Common myeloid progenitor, CD34-positive (primary cell): ENCODE results near the gene GEMIN8.

Experiments used
- CTCF ChIA-PET: fragments of 350-600 bp; sonication (Branson Sonifier 250); formaldehyde crosslinking; loops from one replicate; lab custom pipeline; 2021; ENCODE audit warnings: antibody characterized with exemption; lab: Charles Lee
- POLR2A ChIA-PET: fragments of 350-600 bp; sonication (Branson Sonifier 250); formaldehyde crosslinking; loops from one replicate; lab custom pipeline; 2021; ENCODE audit warnings: antibody characterized with exemption; lab: Charles Lee
- DNase-seq, 3 donors: peaks; one replicate each; pipeline versions ENCODE4 v3.0.0 to v3.0.0-alpha.2; 2013
- H3K27ac ChIP-seq, 2 experiments: 1 replicate in 1 of 2; 2 replicates in 1 of 2; pipeline ENCODE4 v1.7.0; 2013; ENCODE audit warnings: inconsistent platforms in 2 of 2, low read length in 2 of 2, mild to moderate bottlenecking in 2 of 2, low read depth in 1 of 2, moderate library complexity in 1 of 2; ENCODE audit not compliant: severe bottlenecking in 2 of 2, insufficient read depth in 1 of 2, poor library complexity in 1 of 2
- H3K27me3 ChIP-seq, 5 experiments: replicated peaks in 2 of 5; 1 replicate in 3 of 5; 2 replicates in 2 of 5; pipeline versions ENCODE4 v1.6.1 to v1.7.0; 2013; ENCODE audit warnings: low read length in 4 of 5, mild to moderate bottlenecking in 2 of 5, moderate library complexity in 2 of 5, inconsistent platforms in 1 of 5; ENCODE audit not compliant: insufficient read depth in 5 of 5, control insufficient read depth in 4 of 5
- H3K36me3 ChIP-seq, 4 experiments: 1 replicate in 2 of 4; 2 replicates in 2 of 4; pipeline versions ENCODE4 v1.6.1 to v1.7.0; 2013; ENCODE audit warnings: low read length in 3 of 4, control low read depth in 1 of 4, mild to moderate bottlenecking in 1 of 4; ENCODE audit not compliant: control insufficient read depth in 4 of 4, insufficient read depth in 4 of 4
- H3K4me1 ChIP-seq, 4 experiments: 1 replicate in 3 of 4; 2 replicates in 1 of 4; pipeline versions ENCODE4 v1.6.1 to v1.7.1; 2013; ENCODE audit warnings: low read length in 3 of 4, mild to moderate bottlenecking in 3 of 4, control low read depth in 1 of 4, inconsistent platforms in 1 of 4, moderate library complexity in 1 of 4; ENCODE audit not compliant: control insufficient read depth in 4 of 4, insufficient read depth in 4 of 4; ENCODE audit errors: control extremely low read depth in 1 of 4
- H3K4me3 ChIP-seq, 7 experiments: 1 replicate in 4 of 7; 2 replicates in 3 of 7; pipeline versions ENCODE4 v1.5.1 to v1.7.0; 2013; ENCODE audit warnings: mild to moderate bottlenecking in 7 of 7, low read length in 6 of 7, moderate library complexity in 6 of 7, inconsistent platforms in 2 of 7, low read depth in 2 of 7, control low read depth in 1 of 7; ENCODE audit not compliant: insufficient read depth in 4 of 7, control insufficient read depth in 1 of 7; ENCODE audit errors: extremely low read depth in 1 of 7
- H3K9me3 ChIP-seq, 5 experiments: 1 replicate in 4 of 5; 2 replicates in 1 of 5; pipeline versions ENCODE4 v1.6.1 to v1.7.1; 2013; ENCODE audit warnings: low read length in 4 of 5, mild to moderate bottlenecking in 2 of 5, inconsistent platforms in 1 of 5, low read depth in 1 of 5, moderate library complexity in 1 of 5; ENCODE audit not compliant: control insufficient read depth in 4 of 5, insufficient read depth in 2 of 5; ENCODE audit errors: control extremely low read depth in 1 of 5
- WGBS: methylation state at CpG from one replicate; pipeline ENCODE4 v1.1.5; 2013; ENCODE audit not compliant: insufficient coverage; 5-methylcytosine and 5-hydroxymethylcytosine counted together

Gene GEMIN8

GRCh38 chrX:13956998-13957397 is 72.7 kb downstream of the GEMIN8 start:
- Histone ChIP-seq H3K4me1 (no peaks in the 10 kb centered on the region), H3K4me3 (no peak overlapping the region), H3K9me3 (peaks cover 0 to 3% (median 0%) of the 10 kb centered on the region in 5 experiments), H3K27ac (no peak overlapping the region), H3K36me3 (no peaks in the 10 kb centered on the region), H3K27me3 (peaks cover 0 to 4% (median 0%) of the 10 kb centered on the region in 5 experiments)
- WGBS = no CpG with 5 or more reads among the region's 4 CpGs
- POLR2A ChIA-PET = interaction anchor here (0.6 kb wide), 1 partner anchor 545 kb away, joined by 3 read pairs; no protein-coding TSS in a partner anchor
- CTCF ChIA-PET = no interaction called here
- no peak for DNase-seq
